ENCODE data around the gene DIAPH2. TPM values are rescaled to one million over a fixed set of nuclear protein-coding genes. Genes with fewer than 3 reads are reported as not detected.

Gene DIAPH2
- total RNA-seq, 4 donors from 2014 or later = 10.3 to 36.6 (median 17.9) TPM

GRCh38 chrX:96753230-96753629 lies 68.6 kb downstream of the DIAPH2 start:
- H3K27me3 ChIP-seq = no peaks in the 10 kb centered on the region
- H3K9me3 ChIP-seq = no peaks in the 10 kb centered on the region
- WGBS, 2 donors = 63 to 94% methylated on average over 1 of the region's 1 CpG
- H3K36me3 ChIP-seq = no peaks in the 10 kb centered on the region
- H3K4me1 ChIP-seq = no peaks in the 10 kb centered on the region
- H3K27ac ChIP-seq = no peak overlapping the region
- DNase-seq = no peak
- intact Hi-C loops (cut with DNase I) = no loop called here
- H3K4me3 ChIP-seq = no peak overlapping the region
- TF ChIP-seq, protein P1, sequence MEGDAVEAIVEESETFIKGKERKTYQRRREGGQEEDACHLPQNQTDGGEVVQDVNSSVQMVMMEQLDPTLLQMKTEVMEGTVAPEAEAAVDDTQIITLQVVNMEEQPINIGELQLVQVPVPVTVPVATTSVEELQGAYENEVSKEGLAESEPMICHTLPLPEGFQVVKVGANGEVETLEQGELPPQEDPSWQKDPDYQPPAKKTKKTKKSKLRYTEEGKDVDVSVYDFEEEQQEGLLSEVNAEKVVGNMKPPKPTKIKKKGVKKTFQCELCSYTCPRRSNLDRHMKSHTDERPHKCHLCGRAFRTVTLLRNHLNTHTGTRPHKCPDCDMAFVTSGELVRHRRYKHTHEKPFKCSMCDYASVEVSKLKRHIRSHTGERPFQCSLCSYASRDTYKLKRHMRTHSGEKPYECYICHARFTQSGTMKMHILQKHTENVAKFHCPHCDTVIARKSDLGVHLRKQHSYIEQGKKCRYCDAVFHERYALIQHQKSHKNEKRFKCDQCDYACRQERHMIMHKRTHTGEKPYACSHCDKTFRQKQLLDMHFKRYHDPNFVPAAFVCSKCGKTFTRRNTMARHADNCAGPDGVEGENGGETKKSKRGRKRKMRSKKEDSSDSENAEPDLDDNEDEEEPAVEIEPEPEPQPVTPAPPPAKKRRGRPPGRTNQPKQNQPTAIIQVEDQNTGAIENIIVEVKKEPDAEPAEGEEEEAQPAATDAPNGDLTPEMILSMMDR (IDR thresholded peaks at IDR 0.05) = no peak
- no peak for TF ChIP-seq POLR2A (IDR thresholded peaks at IDR 0.05)

DNA sequence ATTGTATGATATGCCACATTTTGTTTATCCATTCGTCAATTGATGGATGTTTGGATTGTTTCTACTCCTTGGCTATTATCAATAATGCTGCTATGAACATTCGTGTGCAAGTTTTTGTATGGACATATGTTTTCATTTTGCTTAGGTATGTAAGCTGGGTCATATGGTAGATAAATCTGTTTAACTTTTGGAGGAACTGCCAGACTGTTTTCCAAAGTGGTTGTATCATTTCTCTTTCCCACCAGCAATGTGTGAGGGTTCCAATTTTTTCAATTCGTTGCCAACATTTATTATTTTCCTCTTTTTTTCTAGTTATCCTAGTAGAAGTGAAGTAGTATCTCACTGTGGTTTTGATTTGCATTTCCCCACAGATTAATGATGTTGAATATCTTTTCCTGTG lies 71.8 kb downstream of the DIAPH2 start:
- no peaks in the 10 kb centered on the region for H3K36me3 ChIP-seq
- intact Hi-C loops (cut with DNase I) = no loop called here
- no peaks in the 10 kb centered on the region for H3K9me3 ChIP-seq
- no peak for TF ChIP-seq POLR2A (IDR thresholded peaks at IDR 0.05)
- TF ChIP-seq, protein P1 (IDR thresholded peaks at IDR 0.05) = no peak
- 62% methylated on average over 3 of the region's 3 CpGs for WGBS, 2 donors
- H3K4me1 ChIP-seq = no peaks in the 10 kb centered on the region
- H3K27ac ChIP-seq = no peak overlapping the region
- no peaks in the 10 kb centered on the region for H3K27me3 ChIP-seq
- DNase-seq = no peak
- no peak overlapping the region for H3K4me3 ChIP-seq

DNA sequence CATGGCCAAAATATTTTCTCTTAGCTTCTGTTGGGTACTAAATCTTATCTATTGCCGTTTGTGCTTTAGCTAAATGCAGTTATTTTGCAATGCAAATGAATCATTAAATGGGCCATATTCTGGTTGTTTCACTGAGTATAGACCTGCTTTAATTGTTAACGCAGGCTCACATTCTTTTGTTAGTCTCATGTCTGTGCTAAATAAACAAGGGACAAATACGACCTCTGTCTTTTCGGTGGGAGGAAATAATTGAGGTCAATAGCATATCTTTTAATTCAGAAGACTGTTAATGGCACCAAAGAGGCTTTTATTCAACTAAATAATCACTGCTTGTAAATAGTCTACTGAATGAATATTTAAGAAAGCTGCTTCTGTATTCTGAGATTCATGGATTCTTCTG lies 76.9 kb downstream of the DIAPH2 start:
- H3K9me3 ChIP-seq = no peaks in the 10 kb centered on the region
- no peak for DNase-seq
- TF ChIP-seq, protein P1 (IDR thresholded peaks at IDR 0.05) = no peak
- no peak for TF ChIP-seq POLR2A (IDR thresholded peaks at IDR 0.05)
- no peaks in the 10 kb centered on the region for H3K27me3 ChIP-seq
- H3K4me1 ChIP-seq = no peaks in the 10 kb centered on the region
- 53 to 77% methylated on average over 4 of the region's 4 CpGs for WGBS, 2 donors
- H3K27ac ChIP-seq = no peak overlapping the region
- H3K4me3 ChIP-seq = no peak overlapping the region
- H3K36me3 ChIP-seq = no peaks in the 10 kb centered on the region
- intact Hi-C loops (cut with DNase I) = no loop called here

DNA sequence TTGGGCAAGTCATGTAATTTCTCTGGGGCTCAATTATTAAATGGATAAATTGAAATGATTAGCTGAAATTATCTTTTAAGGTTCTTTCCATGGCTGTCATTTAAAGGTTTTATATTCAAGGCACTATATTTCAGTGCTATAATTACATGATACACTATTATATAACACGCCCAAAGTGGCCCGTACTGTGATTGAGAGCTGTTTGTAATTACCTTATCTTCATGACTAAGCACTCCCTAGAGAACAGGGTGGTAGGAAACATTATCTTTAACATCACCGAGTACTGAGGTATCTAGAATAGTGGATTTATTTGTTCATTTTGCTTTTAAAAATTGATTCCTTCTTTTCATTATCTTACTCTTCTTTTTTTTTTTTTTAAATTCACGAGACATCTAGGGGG lies 79.0 kb downstream of the DIAPH2 start:
- DNase-seq = no peak
- no peaks in the 10 kb centered on the region for H3K4me1 ChIP-seq
- no peak for TF ChIP-seq POLR2A (IDR thresholded peaks at IDR 0.05)
- TF ChIP-seq, protein P1 (IDR thresholded peaks at IDR 0.05) = no peak
- 75 to 92% methylated on average over 4 of the region's 4 CpGs for WGBS, 2 donors
- H3K4me3 ChIP-seq = no peak overlapping the region
- H3K36me3 ChIP-seq = no peaks in the 10 kb centered on the region
- no peaks in the 10 kb centered on the region for H3K9me3 ChIP-seq
- no peak overlapping the region for H3K27ac ChIP-seq
- intact Hi-C loops (cut with DNase I) = no loop called here
- no peaks in the 10 kb centered on the region for H3K27me3 ChIP-seq

- no peak overlapping the region for H3K27ac ChIP-seq
- TF ChIP-seq, protein P1 (IDR thresholded peaks at IDR 0.05) = no peak
- no peak for TF ChIP-seq POLR2A (IDR thresholded peaks at IDR 0.05)
- H3K4me1 ChIP-seq = no peaks in the 10 kb centered on the region
- no peak overlapping the region for H3K4me3 ChIP-seq
- WGBS, 2 donors = 41 to 67% methylated on average over 1 of the region's 1 CpG
- no peaks in the 10 kb centered on the region for H3K36me3 ChIP-seq
- no peak for DNase-seq
- intact Hi-C loops (cut with DNase I) = no loop called here
- H3K9me3 ChIP-seq = no peaks in the 10 kb centered on the region
- H3K27me3 ChIP-seq = no peaks in the 10 kb centered on the region
These were observed 80.2 kb downstream of the DIAPH2 start for GRCh38 chrX:96764864-96765263.

Measured in esophagus squamous epithelium (tissue), 5 donors.